DND-41 (cell line): ENCODE data around the gene HES5.
A peak's percentile ranks its signal among the peaks of the same experiment; 100 is the strongest.
"Not testable (repeated sequence)": the region's sequence is repeated elsewhere in the genome, so short reads cannot be mapped to it uniquely, and the experiment has no call there.

Source experiments
- ATAC-seq: fragments of 200-7000 bp; cut with Tn5 transposase; 3 replicates; pipeline ENCODE4 v1.9.1; 2021; ENCODE audit warnings: low read depth; ENCODE audit not compliant: insufficient read depth
- DNase-seq: peaks from one replicate; pipeline ENCODE4 v3.0.0-alpha.2; 2020
- H2AFZ ChIP-seq: 2 replicates; pipeline ENCODE4 v1.6.0; 2012; ENCODE audit warnings: low read depth, low read length
- H3K27ac ChIP-seq: 2 replicates; pipeline ENCODE4 v1.5.1; 2012; ENCODE audit warnings: low read length, inconsistent platforms
- H3K27me3 ChIP-seq: fragments of 200-600 bp; sonication (generic); 2 replicates; pipeline ENCODE4 v1.6.0; 2012; ENCODE audit warnings: low read length, mild to moderate bottlenecking, inconsistent platforms; ENCODE audit not compliant: insufficient read depth, poor library complexity
- H3K36me3 ChIP-seq: 2 replicates; pipeline ENCODE4 v1.5.1; 2012; ENCODE audit warnings: low read length, inconsistent platforms; ENCODE audit not compliant: insufficient read depth
- H3K4me1 ChIP-seq: 2 replicates; pipeline ENCODE4 v1.5.1; 2012; ENCODE audit warnings: mild to moderate bottlenecking, low read length; ENCODE audit not compliant: insufficient read depth
- H3K4me2 ChIP-seq: 2 replicates; pipeline ENCODE4 v1.6.0; 2012; ENCODE audit warnings: mild to moderate bottlenecking, moderate library complexity, low read length, inconsistent platforms; ENCODE audit not compliant: insufficient read depth
- H3K4me3 ChIP-seq, 2 experiments: fragments of 200-600 bp in 1 of 2; shearing (Covaris generic) in 1 of 2; 2 replicates each; pipeline ENCODE4 v1.5.1; 2012 to 2016; ENCODE audit warnings: inconsistent platforms in 2 of 2, low read length in 2 of 2, mild to moderate bottlenecking in 2 of 2, low read depth in 1 of 2, moderate library complexity in 1 of 2
- H3K79me2 ChIP-seq: 2 replicates; pipeline ENCODE4 v1.6.0; 2012; ENCODE audit warnings: low read length, inconsistent platforms; ENCODE audit not compliant: insufficient read depth
- H3K9ac ChIP-seq: 2 replicates; pipeline ENCODE4 v1.6.0; 2012; ENCODE audit warnings: low read depth, mild to moderate bottlenecking, inconsistent platforms, low read length, moderate library complexity
- H3K9me3 ChIP-seq: 2 replicates; pipeline ENCODE4 v1.5.1; 2012; ENCODE audit warnings: low read length, moderate library complexity, mild to moderate bottlenecking, inconsistent platforms; ENCODE audit not compliant: insufficient read depth, severe bottlenecking
- H4K20me1 ChIP-seq: 2 replicates; pipeline ENCODE4 v1.6.0; 2012; ENCODE audit warnings: low read length; ENCODE audit not compliant: insufficient read depth
- CTCF ChIP-seq: IDR thresholded peaks from 2 replicates; pipeline ENCODE4 v1.5.1; 2012; ENCODE audit warnings: borderline replicate concordance, low read length, moderate library complexity, mild to moderate bottlenecking; ENCODE audit not compliant: poor library complexity, severe bottlenecking; ENCODE audit errors: extremely low read depth
- EZH2 ChIP-seq: IDR thresholded peaks from 3 replicates; pipeline ENCODE4 v1.6.1; 2012; ENCODE audit warnings: borderline replicate concordance, low read depth, mild to moderate bottlenecking, moderate library complexity, low read length, inconsistent platforms; ENCODE audit not compliant: severe bottlenecking

The HES5 gene

GRCh38 chr1:2550309-2550861 is 20.3 kb upstream of the HES5 start:
- H3K4me3 ChIP-seq, H3K36me3 ChIP-seq, DNase-seq, H4K20me1 ChIP-seq, ATAC-seq, H3K4me2 ChIP-seq, H3K79me2 ChIP-seq, H3K27ac ChIP-seq, H3K9me3 ChIP-seq, H3K9ac ChIP-seq, H3K27me3 ChIP-seq, H2AFZ ChIP-seq: not testable (repeated sequence)
- peaks cover 42% of the 10 kb centered on the region for H3K4me1 ChIP-seq

GRCh38 chr1:2549367-2550029 is 19.4 kb upstream of the HES5 start:
- ATAC-seq, H3K79me2 ChIP-seq, H3K9me3 ChIP-seq, H3K27me3 ChIP-seq, H4K20me1 ChIP-seq, H2AFZ ChIP-seq, H3K36me3 ChIP-seq, DNase-seq: not testable (repeated sequence)
- Histone ChIP-seq H3K27ac (peak overlapping the region; percentile 94), H3K4me2 (peak overlapping the region; percentile 80), H3K9ac (peak overlapping the region; percentile 71), H3K4me1 (peaks cover 35% of the 10 kb centered on the region), H3K4me3 (peak overlapping the region in 1 of 2 experiments; percentile 48; a peak in 1 of 4 replicates)

GRCh38 chr1:2548068-2548589 is 18.1 kb upstream of the HES5 start:
- Histone ChIP-seq H3K4me2 (peak overlapping the region; percentile 80), H2AFZ (peak overlapping the region; percentile 46), H3K79me2 (peaks cover 6% of the 10 kb centered on the region; the same call in 1 of the 2 replicates), H3K4me1 (peaks cover 44% of the 10 kb centered on the region), H3K36me3 (no peaks in the 10 kb centered on the region), H3K27ac (peak overlapping the region; percentile 94), H3K4me3 (peak overlapping the region; percentile 14 to 64; a peak in 3 of 4 replicates), H3K9ac (peak overlapping the region; percentile 71), H3K27me3 (no peaks in the 10 kb centered on the region), H3K9me3 (no peaks in the 10 kb centered on the region), H4K20me1 (peaks cover 3% of the 10 kb centered on the region; the same call in 1 of the 2 replicates)
- ATAC-seq (peak; percentile 11), DNase-seq (peak; percentile 79)
- peak; percentile 92 for TF ChIP-seq CTCF
- TF ChIP-seq EZH2 = no peak

- Histone ChIP-seq H3K36me3 (no peaks in the 10 kb centered on the region), H3K4me2 (peak overlapping the region; percentile 80), H3K4me1 (peaks cover 48% of the 10 kb centered on the region), H4K20me1 (peaks cover 9% of the 10 kb centered on the region; the same call in 1 of the 2 replicates), H3K79me2 (peaks cover 6% of the 10 kb centered on the region; the same call in 1 of the 2 replicates), H3K9me3 (no peaks in the 10 kb centered on the region), H3K27me3 (no peaks in the 10 kb centered on the region), H3K27ac (peak overlapping the region; percentile 94), H2AFZ (peak overlapping the region; percentile 52), H3K9ac (peak overlapping the region; percentile 71), H3K4me3 (peak overlapping the region; percentile 14 to 64; a peak in 3 of 4 replicates)
- peak; percentile 27 for ATAC-seq
- TF ChIP-seq EZH2 (no peak), CTCF (no peak)
- peak; percentile 68 for DNase-seq
Measured at GRCh38 chr1:2547210-2548067, 17.4 kb upstream of the HES5 start.
